GM23248 (cell line): ENCODE measurements around the gene PLD5.
"Not testable (repeated sequence)": the region's sequence is repeated elsewhere in the genome, so short reads cannot be mapped to it uniquely, and the experiment has no call there.

Experiments
- EZH2 ChIP-seq: fragments of 200-600 bp; sonication (generic); IDR thresholded peaks from 2 replicates; pipeline ENCODE4 v1.6.1; 2018; ENCODE audit warnings: antibody characterized with exemption, mild to moderate bottlenecking; ENCODE audit not compliant: insufficient read depth, poor library complexity, severe bottlenecking
- EZH2phosphoT487 ChIP-seq: fragments of 200-600 bp; sonication (generic); IDR thresholded peaks from 2 replicates; pipeline ENCODE4 v1.6.1; 2018; ENCODE audit warnings: antibody characterized with exemption, moderate library complexity, mild to moderate bottlenecking, low read depth; ENCODE audit not compliant: insufficient read depth

GRCh38 chr1:242058181-242058580 lies 466.3 kb downstream of the PLD5 start:
- not testable (repeated sequence) for TF ChIP-seq EZH2, EZH2phosphoT487
